ENCODE measurements around the gene ARHGAP4.

ARHGAP4 gene

GRCh38 chrX:153925739-153926551 is at the start of gene ARHGAP4:
Gene ARHGAP4, minus strand, starts transcription at chrX:153926264. Its CDS starts 62 bp downstream, at chrX:153926202.
- Histone ChIP-seq H3K27me3 (ENCODE audit: control insufficient read depth in 5 of 5, insufficient read depth in 4 of 5, low read length in 5 of 5) (peaks cover 10 to 27% (median 18%) of the 10 kb centered on the region in 5 donors), H3K9me3 (ENCODE audit: control insufficient read depth in 5 of 5, low read length in 5 of 5) (no peaks in the 10 kb centered on the region), H3K4me1 (ENCODE audit: control insufficient read depth in 5 of 5, insufficient read depth in 5 of 5, low read length in 5 of 5) (peaks cover 4 to 83% (median 65%) of the 10 kb centered on the region in 5 donors), H3K27ac (ENCODE audit: low read depth, low read length) (peak within 1 kb of the TSS; percentile 69), H3K4me3 (ENCODE audit: low read depth in 1 of 5, low read length in 5 of 5) (peak within 1 kb of the TSS; percentile 36 to 75 (median 61)), H3K9ac (ENCODE audit: low read length in 5 of 5) (peak within 1 kb of the TSS in 3 of 5 donors; percentile 41 to 74 (median 63)), H3K36me3 (ENCODE audit: control insufficient read depth in 5 of 5, insufficient read depth in 5 of 5, low read length in 5 of 5) (peaks cover 0 to 17% (median 8%) of the 10 kb centered on the region in 5 donors)

- no peaks in the 10 kb centered on the region for H3K36me3 ChIP-seq (ENCODE audit: control insufficient read depth in 5 of 5, insufficient read depth in 5 of 5, low read length in 5 of 5)
- H3K4me3 ChIP-seq (ENCODE audit: low read depth in 1 of 5, low read length in 5 of 5): peak overlapping the region in 1 of 5 donors; percentile 14
- no peak overlapping the region for H3K9ac ChIP-seq (ENCODE audit: low read length in 5 of 5)
- peak overlapping the region; percentile 84 for H3K27ac ChIP-seq (ENCODE audit: low read depth, low read length)
- H3K4me1 ChIP-seq (ENCODE audit: control insufficient read depth in 5 of 5, insufficient read depth in 5 of 5, low read length in 5 of 5): peaks cover 18 to 26% (median 24%) of the 10 kb centered on the region in 5 donors
- peaks cover 0 to 20% (median 0%) of the 10 kb centered on the region in 5 donors for H3K27me3 ChIP-seq (ENCODE audit: control insufficient read depth in 5 of 5, insufficient read depth in 4 of 5, low read length in 5 of 5)
- H3K9me3 ChIP-seq (ENCODE audit: control insufficient read depth in 5 of 5, low read length in 5 of 5): peaks cover 0 to 2% (median 0%) of the 10 kb centered on the region in 5 donors
Measured at GRCh38 chrX:153974726-153975286, 48.7 kb upstream of the ARHGAP4 start.

- Histone ChIP-seq H3K9me3 (ENCODE audit: control insufficient read depth in 5 of 5, low read length in 5 of 5) (peaks cover 0 to 2% (median 0%) of the 10 kb centered on the region in 5 donors), H3K9ac (ENCODE audit: low read length in 5 of 5) (peak overlapping the region; percentile 28 to 98 (median 76)), H3K36me3 (ENCODE audit: control insufficient read depth in 5 of 5, insufficient read depth in 5 of 5, low read length in 5 of 5) (no peaks in the 10 kb centered on the region), H3K4me3 (ENCODE audit: low read depth in 1 of 5, low read length in 5 of 5) (peak overlapping the region; percentile 13 to 76 (median 22)), H3K27me3 (ENCODE audit: control insufficient read depth in 5 of 5, insufficient read depth in 4 of 5, low read length in 5 of 5) (peaks cover 0 to 22% (median 0%) of the 10 kb centered on the region in 5 donors), H3K4me1 (ENCODE audit: control insufficient read depth in 5 of 5, insufficient read depth in 5 of 5, low read length in 5 of 5) (peaks cover 19 to 33% (median 31%) of the 10 kb centered on the region in 5 donors), H3K27ac (ENCODE audit: low read depth, low read length) (peak overlapping the region; percentile 84)
Measured at GRCh38 chrX:153974003-153974725, 48.1 kb upstream of the ARHGAP4 start.

- H3K9ac ChIP-seq (ENCODE audit: low read length in 5 of 5): peak overlapping the region in 4 of 5 donors; percentile 76 to 98 (median 79)
- peak overlapping the region; percentile 84 for H3K27ac ChIP-seq (ENCODE audit: low read depth, low read length)
Measured at GRCh38 chrX:153973127-153974002, 47.3 kb upstream of the ARHGAP4 start.

DNA sequence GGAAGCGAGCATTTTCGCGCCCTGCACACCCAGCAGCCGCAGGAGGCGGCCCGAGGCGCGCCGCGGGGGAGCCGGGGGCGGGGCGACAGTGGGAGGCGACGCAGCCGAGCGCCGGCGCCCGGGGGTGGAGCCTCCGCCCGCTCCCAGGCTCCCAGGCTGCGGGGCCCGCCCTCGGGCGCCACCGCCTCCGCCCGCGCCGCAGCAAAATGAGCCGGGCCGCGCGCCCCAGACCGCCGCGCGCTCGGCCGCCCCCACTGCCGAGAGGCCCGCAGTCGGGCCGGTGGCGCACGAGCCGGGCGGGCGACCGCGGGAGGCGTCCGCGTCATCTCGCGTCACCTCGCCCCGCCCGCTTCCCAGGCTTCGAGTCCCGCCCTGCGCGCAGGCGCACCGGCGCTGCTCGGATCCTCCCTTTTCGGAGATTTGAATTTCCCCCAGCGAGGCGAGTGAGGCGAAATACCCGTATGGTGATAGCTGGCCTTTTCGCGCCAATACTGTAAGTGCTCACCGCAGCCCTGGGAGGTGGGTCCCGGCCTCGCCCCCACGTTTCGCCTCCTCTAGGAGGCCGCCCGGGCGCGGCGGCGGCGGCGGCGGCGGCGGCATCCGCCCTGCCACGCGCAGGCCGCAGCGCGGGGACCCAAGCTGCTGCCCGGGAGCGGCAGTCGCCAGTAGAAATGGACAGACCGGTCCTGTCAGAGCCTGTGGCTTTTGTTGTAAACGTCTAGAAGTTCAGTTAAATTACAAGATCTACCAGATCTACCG is 46.5 kb upstream of the ARHGAP4 start, which contains the start of gene TMEM187:
Gene TMEM187, plus strand, starts transcription at position 387 of the 759 bp plus-strand sequence. CDS start 9,309 bp downstream, outside the sequence.
- peaks cover 19 to 49% (median 47%) of the 10 kb centered on the region in 5 donors for H3K4me1 ChIP-seq (ENCODE audit: control insufficient read depth in 5 of 5, insufficient read depth in 5 of 5, low read length in 5 of 5)
- H3K27ac ChIP-seq (ENCODE audit: low read depth, low read length): peak within 1 kb of the TSS; percentile 98
- H3K36me3 ChIP-seq (ENCODE audit: control insufficient read depth in 5 of 5, insufficient read depth in 5 of 5, low read length in 5 of 5): no peaks in the 10 kb centered on the region
- H3K9ac ChIP-seq (ENCODE audit: low read length in 5 of 5): peak within 1 kb of the TSS; percentile 95 to 98 (median 97)
- H3K4me3 ChIP-seq (ENCODE audit: low read depth in 1 of 5, low read length in 5 of 5): peak within 1 kb of the TSS; percentile 91 to 99 (median 96)
- H3K9me3 ChIP-seq (ENCODE audit: control insufficient read depth in 5 of 5, low read length in 5 of 5): peaks cover 0 to 2% (median 0%) of the 10 kb centered on the region in 5 donors
- peaks cover 0 to 22% (median 0%) of the 10 kb centered on the region in 5 donors for H3K27me3 ChIP-seq (ENCODE audit: control insufficient read depth in 5 of 5, insufficient read depth in 4 of 5, low read length in 5 of 5)

More at GRCh38 chrX:153973127-153974002, 47.3 kb upstream of the ARHGAP4 start:
- peaks cover 19 to 41% (median 39%) of the 10 kb centered on the region in 5 donors for H3K4me1 ChIP-seq (ENCODE audit: control insufficient read depth in 5 of 5, insufficient read depth in 5 of 5, low read length in 5 of 5)
- H3K4me3 ChIP-seq (ENCODE audit: low read depth in 1 of 5, low read length in 5 of 5): peak overlapping the region; percentile 60 to 99 (median 74)
- peaks cover 0 to 22% (median 0%) of the 10 kb centered on the region in 5 donors for H3K27me3 ChIP-seq (ENCODE audit: control insufficient read depth in 5 of 5, insufficient read depth in 4 of 5, low read length in 5 of 5)
- no peaks in the 10 kb centered on the region for H3K36me3 ChIP-seq (ENCODE audit: control insufficient read depth in 5 of 5, insufficient read depth in 5 of 5, low read length in 5 of 5)
- peaks cover 0 to 2% (median 0%) of the 10 kb centered on the region in 5 donors for H3K9me3 ChIP-seq (ENCODE audit: control insufficient read depth in 5 of 5, low read length in 5 of 5)

DNA sequence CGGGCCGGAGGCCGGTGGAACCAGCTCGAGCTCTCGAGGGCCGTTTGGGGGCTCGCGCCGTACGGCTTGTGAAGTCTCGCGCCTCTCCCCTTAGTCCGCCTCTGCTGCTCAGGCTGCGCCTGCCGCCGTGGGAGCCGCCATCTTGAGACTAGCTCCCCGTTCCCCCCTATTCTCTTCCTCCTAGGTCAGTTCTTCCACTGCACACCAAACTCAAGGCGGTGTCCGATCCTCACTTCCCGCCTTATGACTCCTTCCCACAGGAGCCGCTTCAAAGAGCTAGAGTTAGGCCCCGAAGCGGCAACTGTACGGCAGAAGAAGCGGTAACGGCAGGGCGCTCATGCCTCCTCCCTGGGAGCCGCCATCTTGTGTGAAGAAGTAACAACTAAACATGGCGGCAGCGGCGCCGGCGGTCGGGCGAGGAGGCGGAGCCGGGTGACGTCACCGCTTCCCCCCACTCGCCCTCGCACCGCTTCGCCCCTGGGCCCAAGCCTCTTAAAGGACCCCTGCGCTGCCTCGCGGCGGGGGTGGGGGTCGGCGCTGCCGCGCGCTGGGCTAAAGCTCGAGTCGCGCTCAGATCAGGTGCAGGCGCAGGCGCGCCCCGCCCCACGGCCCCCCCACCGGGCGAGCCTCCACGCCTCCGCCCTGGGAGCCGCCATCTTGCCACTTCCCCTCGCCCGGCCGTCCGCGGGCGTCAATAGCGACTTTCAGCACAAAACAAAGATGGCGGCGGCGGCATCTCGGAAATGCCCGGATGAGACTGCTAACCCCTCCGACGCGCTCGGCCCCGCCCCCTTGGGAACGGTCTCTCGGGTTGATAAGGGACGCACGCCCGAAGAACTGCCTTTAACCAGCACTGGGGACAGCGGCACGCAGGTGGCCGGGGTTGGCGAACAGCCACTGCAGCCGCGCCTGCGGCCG is 45.6 kb upstream of the ARHGAP4 start, which contains the start of gene HCFC1:
Gene HCFC1, minus strand, starts transcription at position 369 of the 918 bp plus-strand sequence. CDS start 978 bp downstream, outside the sequence.
- Histone ChIP-seq H3K4me3 (ENCODE audit: low read depth in 1 of 5, low read length in 5 of 5) (peak within 1 kb of the TSS; percentile 91 to 99 (median 96)), H3K36me3 (ENCODE audit: control insufficient read depth in 5 of 5, insufficient read depth in 5 of 5, low read length in 5 of 5) (peaks cover 0 to 2% (median 0%) of the 10 kb centered on the region in 5 donors), H3K27ac (ENCODE audit: low read depth, low read length) (peak within 1 kb of the TSS; percentile 98), H3K9ac (ENCODE audit: low read length in 5 of 5) (peak within 1 kb of the TSS; percentile 95 to 98 (median 97)), H3K4me1 (ENCODE audit: control insufficient read depth in 5 of 5, insufficient read depth in 5 of 5, low read length in 5 of 5) (peaks cover 19 to 57% (median 55%) of the 10 kb centered on the region in 5 donors), H3K27me3 (ENCODE audit: control insufficient read depth in 5 of 5, insufficient read depth in 4 of 5, low read length in 5 of 5) (peaks cover 0 to 22% (median 2%) of the 10 kb centered on the region in 5 donors), H3K9me3 (ENCODE audit: control insufficient read depth in 5 of 5, low read length in 5 of 5) (peaks cover 0 to 2% (median 0%) of the 10 kb centered on the region in 5 donors)

DNA sequence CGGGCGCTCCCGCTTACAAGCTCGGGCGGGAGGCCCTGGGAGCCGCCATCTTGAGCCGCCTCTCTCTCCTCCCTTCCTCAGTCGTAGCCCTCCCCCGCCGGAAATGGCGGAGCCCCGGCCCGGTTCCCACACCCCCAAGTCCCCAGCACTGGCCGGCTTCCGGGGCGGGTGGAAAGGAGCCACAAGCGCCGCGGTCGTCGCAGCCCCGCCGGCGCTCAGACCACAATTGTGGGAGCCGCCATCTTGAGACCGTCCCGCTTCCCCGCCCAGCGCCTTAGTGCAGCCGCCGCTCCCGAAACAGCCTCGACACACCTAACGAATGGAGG is 45.0 kb upstream of the ARHGAP4 start:
- peaks cover 22 to 64% (median 61%) of the 10 kb centered on the region in 5 donors for H3K4me1 ChIP-seq (ENCODE audit: control insufficient read depth in 5 of 5, insufficient read depth in 5 of 5, low read length in 5 of 5)

More for the DNA sequence above, 45.0 kb upstream of the ARHGAP4 start:
- Histone ChIP-seq H3K4me3 (ENCODE audit: low read depth in 1 of 5, low read length in 5 of 5) (peak overlapping the region; percentile 91 to 99 (median 96)), H3K9ac (ENCODE audit: low read length in 5 of 5) (peak overlapping the region; percentile 95 to 98 (median 97)), H3K27ac (ENCODE audit: low read depth, low read length) (peak overlapping the region; percentile 98), H3K27me3 (ENCODE audit: control insufficient read depth in 5 of 5, insufficient read depth in 4 of 5, low read length in 5 of 5) (peaks cover 0 to 25% (median 6%) of the 10 kb centered on the region in 5 donors), H3K9me3 (ENCODE audit: control insufficient read depth in 5 of 5, low read length in 5 of 5) (peaks cover 0 to 2% (median 0%) of the 10 kb centered on the region in 5 donors), H3K36me3 (ENCODE audit: control insufficient read depth in 5 of 5, insufficient read depth in 5 of 5, low read length in 5 of 5) (peaks cover 0 to 2% (median 0%) of the 10 kb centered on the region in 5 donors)
